ENCODE data around the gene ARHGAP22. TPM values are rescaled to one million over a fixed set of nuclear protein-coding genes. Genes with fewer than 3 reads are reported as not detected.

ARHGAP22 gene
- total and polyA plus RNA-seq, 2 experiments from 2014 or later = 4.8 to 10.7 TPM

GRCh38 chr10:48474765-48475365 lies 130.0 kb downstream of the ARHGAP22 start (continued):
- TF ChIP-seq, protein P1, sequence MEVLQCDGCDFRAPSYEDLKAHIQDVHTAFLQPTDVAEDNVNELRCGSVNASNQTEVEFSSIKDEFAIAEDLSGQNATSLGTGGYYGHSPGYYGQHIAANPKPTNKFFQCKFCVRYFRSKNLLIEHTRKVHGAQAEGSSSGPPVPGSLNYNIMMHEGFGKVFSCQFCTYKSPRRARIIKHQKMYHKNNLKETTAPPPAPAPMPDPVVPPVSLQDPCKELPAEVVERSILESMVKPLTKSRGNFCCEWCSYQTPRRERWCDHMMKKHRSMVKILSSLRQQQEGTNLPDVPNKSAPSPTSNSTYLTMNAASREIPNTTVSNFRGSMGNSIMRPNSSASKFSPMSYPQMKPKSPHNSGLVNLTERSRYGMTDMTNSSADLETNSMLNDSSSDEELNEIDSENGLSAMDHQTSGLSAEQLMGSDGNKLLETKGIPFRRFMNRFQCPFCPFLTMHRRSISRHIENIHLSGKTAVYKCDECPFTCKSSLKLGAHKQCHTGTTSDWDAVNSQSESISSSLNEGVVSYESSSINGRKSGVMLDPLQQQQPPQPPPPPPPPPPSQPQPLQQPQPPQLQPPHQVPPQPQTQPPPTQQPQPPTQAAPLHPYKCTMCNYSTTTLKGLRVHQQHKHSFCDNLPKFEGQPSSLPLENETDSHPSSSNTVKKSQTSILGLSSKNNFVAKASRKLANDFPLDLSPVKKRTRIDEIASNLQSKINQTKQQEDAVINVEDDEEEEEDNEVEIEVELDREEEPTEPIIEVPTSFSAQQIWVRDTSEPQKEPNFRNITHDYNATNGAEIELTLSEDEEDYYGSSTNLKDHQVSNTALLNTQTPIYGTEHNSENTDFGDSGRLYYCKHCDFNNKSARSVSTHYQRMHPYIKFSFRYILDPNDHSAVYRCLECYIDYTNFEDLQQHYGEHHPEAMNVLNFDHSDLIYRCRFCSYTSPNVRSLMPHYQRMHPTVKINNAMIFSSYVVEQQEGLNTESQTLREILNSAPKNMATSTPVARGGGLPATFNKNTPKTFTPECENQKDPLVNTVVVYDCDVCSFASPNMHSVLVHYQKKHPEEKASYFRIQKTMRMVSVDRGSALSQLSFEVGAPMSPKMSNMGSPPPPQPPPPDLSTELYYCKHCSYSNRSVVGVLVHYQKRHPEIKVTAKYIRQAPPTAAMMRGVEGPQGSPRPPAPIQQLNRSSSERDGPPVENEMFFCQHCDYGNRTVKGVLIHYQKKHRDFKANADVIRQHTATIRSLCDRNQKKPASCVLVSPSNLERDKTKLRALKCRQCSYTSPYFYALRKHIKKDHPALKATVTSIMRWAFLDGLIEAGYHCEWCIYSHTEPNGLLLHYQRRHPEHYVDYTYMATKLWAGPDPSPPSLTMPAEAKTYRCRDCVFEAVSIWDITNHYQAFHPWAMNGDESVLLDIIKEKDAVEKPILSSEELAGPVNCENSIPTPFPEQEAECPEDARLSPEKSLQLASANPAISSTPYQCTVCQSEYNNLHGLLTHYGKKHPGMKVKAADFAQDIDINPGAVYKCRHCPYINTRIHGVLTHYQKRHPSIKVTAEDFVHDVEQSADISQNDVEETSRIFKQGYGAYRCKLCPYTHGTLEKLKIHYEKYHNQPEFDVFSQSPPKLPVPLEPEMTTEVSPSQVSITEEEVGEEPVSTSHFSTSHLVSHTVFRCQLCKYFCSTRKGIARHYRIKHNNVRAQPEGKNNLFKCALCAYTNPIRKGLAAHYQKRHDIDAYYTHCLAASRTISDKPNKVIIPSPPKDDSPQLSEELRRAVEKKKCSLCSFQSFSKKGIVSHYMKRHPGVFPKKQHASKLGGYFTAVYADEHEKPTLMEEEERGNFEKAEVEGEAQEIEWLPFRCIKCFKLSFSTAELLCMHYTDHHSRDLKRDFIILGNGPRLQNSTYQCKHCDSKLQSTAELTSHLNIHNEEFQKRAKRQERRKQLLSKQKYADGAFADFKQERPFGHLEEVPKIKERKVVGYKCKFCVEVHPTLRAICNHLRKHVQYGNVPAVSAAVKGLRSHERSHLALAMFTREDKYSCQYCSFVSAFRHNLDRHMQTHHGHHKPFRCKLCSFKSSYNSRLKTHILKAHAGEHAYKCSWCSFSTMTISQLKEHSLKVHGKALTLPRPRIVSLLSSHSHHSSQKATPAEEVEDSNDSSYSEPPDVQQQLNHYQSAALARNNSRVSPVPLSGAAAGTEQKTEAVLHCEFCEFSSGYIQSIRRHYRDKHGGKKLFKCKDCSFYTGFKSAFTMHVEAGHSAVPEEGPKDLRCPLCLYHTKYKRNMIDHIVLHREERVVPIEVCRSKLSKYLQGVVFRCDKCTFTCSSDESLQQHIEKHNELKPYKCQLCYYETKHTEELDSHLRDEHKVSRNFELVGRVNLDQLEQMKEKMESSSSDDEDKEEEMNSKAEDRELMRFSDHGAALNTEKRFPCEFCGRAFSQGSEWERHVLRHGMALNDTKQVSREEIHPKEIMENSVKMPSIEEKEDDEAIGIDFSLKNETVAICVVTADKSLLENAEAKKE (CRISPR knock-in tag; IDR thresholded peaks at IDR 0.05) = no peak
- TF ChIP-seq POLR2AphosphoS5 (IDR thresholded peaks at IDR 0.05; ENCODE audit: low read depth) = no peak

DNA sequence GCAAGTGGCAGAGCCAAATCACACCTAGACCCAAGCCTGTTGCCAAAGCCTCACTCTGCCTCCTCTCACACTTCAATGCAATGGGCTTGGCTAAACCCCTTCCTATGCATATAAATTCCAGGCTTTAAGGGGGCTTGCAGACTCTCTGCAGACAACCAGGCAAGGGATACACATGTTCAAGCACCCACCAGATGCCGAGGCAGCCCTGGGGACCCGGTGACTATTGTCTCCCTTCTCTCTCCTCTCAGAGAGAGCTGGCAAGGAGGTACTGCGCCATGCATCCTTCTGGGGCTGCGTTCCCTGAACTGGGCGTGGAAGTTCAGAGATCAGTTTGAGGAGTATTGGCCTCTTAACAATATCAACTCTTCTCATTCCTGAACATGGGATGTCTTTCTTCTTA lies 131.2 kb downstream of the ARHGAP22 start:
- H3K4me1 Mint-ChIP-seq = peaks cover 27% of the 10 kb centered on the region
- TF ChIP-seq ZNF114 (CRISPR knock-in tag; IDR thresholded peaks at IDR 0.05) (no peak), STAT1 (IDR thresholded peaks at IDR 0.05; ENCODE audit: unreplicated experiment) (no peak), POLR2AphosphoS5 (IDR thresholded peaks at IDR 0.05; ENCODE audit: low read depth) (no peak), NANOG (IDR thresholded peaks at IDR 0.05; ENCODE audit: borderline replicate concordance) (no peak), CREB1 (CRISPR knock-in tag; IDR thresholded peaks at IDR 0.05; ENCODE audit: low read depth) (no peak)
- TF ChIP-seq, protein P2, sequence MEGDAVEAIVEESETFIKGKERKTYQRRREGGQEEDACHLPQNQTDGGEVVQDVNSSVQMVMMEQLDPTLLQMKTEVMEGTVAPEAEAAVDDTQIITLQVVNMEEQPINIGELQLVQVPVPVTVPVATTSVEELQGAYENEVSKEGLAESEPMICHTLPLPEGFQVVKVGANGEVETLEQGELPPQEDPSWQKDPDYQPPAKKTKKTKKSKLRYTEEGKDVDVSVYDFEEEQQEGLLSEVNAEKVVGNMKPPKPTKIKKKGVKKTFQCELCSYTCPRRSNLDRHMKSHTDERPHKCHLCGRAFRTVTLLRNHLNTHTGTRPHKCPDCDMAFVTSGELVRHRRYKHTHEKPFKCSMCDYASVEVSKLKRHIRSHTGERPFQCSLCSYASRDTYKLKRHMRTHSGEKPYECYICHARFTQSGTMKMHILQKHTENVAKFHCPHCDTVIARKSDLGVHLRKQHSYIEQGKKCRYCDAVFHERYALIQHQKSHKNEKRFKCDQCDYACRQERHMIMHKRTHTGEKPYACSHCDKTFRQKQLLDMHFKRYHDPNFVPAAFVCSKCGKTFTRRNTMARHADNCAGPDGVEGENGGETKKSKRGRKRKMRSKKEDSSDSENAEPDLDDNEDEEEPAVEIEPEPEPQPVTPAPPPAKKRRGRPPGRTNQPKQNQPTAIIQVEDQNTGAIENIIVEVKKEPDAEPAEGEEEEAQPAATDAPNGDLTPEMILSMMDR (conservative IDR thresholded peaks at IDR 0.05; ENCODE audit: low read depth in 2 of 2) = no peak
- TF ChIP-seq, protein P1 (CRISPR knock-in tag; IDR thresholded peaks at IDR 0.05) = no peak

More for the DNA sequence above, 131.2 kb downstream of the ARHGAP22 start:
- H3K9me3 Mint-ChIP-seq = peaks cover 4% of the 10 kb centered on the region; the same call in 1 of the 3 replicates
- Histone ChIP-seq H3K79me2 (replicated peaks; ENCODE audit: insufficient read depth) (no peaks in the 10 kb centered on the region), H3K27me3 (ENCODE audit: insufficient read depth) (no peaks in the 10 kb centered on the region), H3K4me2 (no peak overlapping the region), H3F3A (replicated peaks; ENCODE audit: low read depth) (no peaks in the 10 kb centered on the region), H2AFZ (no peak overlapping the region), H3K4me1 (ENCODE audit: insufficient read depth) (peaks cover 14% of the 10 kb centered on the region), H3K27ac (ENCODE audit: low read depth) (no peak overlapping the region), H4K20me1 (replicated peaks; ENCODE audit: insufficient read depth) (no peaks in the 10 kb centered on the region; the same call in 1 of the 2 replicates), H3K9me2 (ENCODE audit: insufficient read depth) (no peaks in the 10 kb centered on the region), H3K36me3 (ENCODE audit: insufficient read depth) (no peaks in the 10 kb centered on the region), H3K4me3 (no peak overlapping the region)
- peaks cover 9% of the 10 kb centered on the region; the same call in 2 of the 3 replicates for H3K36me3 Mint-ChIP-seq (ENCODE audit: low read depth)
- no peak overlapping the region for H3K27ac Mint-ChIP-seq
- no peak overlapping the region for H3K4me3 Mint-ChIP-seq
- ATAC-seq (no peak), DNase-seq (ENCODE audit: low spot score) (no peak)
- peaks cover 6% of the 10 kb centered on the region for H3K27me3 Mint-ChIP-seq (ENCODE audit: insufficient read depth, low read depth, poor library complexity)

Data from GM23338 (cell line).